Measurements from ENCODE around the gene NAP1L1.
A peak's percentile ranks its signal among the peaks of the same experiment; 100 is the strongest.

NAP1L1 gene

GRCh38 chr12:76020731-76021672 lies 63.5 kb downstream of the NAP1L1 start:
- DNase-seq (ENCODE audit: low read depth), result peak; percentile 97

DNA sequence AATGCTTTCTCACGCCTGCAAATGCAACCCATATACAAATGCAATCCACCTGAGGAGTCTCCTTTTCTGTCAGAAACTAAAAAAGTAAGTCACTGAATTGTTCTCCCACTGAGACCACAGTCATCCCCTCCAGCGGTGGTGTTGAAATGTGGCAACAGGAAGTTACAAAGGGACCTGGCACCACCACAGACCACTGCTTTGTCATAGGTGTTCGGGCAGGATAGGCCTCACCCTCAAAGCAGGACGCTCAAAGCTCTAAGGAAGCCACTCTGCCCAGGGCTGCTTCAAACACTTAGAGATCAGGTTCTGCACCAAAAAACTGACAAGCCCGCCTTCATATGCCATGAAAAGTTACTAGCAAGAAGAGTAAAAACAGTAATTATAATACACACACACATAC lies 64.2 kb downstream of the NAP1L1 start:
- peak; percentile 73 for DNase-seq (ENCODE audit: low read depth)

DNA sequence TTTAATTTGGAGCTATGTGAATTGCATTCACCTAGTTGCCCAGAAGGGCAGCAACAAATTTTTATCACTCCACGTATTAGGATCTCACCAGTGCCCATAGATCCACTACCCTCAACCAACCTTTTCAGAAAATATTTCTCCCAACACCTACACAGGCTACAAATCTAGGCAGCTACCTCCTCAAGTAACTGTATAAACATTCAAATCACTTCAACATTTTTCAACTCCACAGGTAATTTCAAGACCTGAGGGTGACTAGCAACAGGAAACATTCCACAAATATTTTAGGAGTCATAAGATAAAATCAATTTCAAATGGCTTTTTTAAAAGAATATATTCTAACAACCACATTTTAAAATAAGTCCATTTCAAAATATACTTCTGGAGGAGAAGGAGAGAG lies 65.8 kb downstream of the NAP1L1 start:
- DNase-seq (ENCODE audit: low read depth), result no peak

DNA sequence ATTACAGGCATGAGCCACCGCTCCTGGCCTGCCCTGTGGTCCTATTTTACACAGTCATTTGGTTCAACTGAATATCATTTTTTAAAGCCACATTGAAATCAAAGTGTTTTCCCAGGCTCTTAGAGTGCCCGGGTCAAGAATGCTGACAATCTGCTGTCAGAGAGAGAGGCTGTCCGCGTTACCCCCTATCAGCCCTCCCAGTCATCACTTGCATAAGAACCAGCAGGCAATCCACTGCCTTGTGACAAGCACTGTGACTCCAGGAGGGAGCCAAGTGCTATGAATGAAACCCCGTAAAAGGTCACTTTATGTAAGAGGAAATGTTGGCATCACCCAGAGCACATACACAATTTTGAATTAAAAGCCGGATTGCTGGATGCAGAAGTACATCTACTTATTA lies 66.4 kb downstream of the NAP1L1 start:
- DNase-seq (ENCODE audit: low read depth), result no peak

DNA sequence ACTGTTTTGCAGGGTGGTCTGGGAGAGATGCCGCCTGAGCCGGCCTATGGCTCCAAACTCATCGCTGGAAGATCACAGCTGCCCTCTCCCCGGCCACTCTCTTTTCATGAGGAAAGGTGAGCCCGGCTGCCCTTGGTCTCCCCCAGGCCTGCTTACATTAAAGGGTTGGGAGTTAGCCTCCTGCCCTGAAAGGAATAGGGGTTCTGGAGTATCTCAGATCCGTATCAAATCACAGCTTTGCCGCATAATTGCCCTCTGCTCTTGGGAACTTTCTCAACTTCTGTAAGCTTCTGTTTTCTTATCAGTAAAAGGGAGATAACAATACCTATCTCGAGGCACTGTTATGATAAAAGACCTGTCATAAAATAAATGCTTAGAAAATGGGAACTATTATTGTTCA lies 70.5 kb downstream of the NAP1L1 start:
- DNase-seq (ENCODE audit: low read depth), result no peak

DNA sequence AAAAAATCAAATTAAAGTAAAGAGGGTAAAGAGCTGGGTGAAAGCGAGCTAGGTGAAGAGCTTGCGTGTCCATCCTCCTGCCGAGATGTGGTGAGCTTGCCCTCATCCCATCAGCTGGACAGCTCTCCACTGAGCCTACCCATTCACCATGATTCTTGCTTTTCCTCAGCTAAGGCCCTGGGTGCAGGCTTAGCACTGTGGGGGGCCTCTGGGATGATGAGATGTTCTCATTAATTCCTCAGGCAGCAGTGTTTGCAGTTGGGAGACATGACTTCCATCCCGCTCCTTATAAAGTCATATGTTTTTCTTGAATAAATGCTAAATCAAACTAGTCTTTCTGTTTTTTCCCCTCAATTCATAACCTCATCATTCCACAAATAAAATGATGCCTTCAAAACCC lies 70.9 kb downstream of the NAP1L1 start:
- no peak for DNase-seq (ENCODE audit: low read depth)

GRCh38 chr12:76012644-76013043 lies 71.8 kb downstream of the NAP1L1 start:
- no peak for DNase-seq (ENCODE audit: low read depth)

DNA sequence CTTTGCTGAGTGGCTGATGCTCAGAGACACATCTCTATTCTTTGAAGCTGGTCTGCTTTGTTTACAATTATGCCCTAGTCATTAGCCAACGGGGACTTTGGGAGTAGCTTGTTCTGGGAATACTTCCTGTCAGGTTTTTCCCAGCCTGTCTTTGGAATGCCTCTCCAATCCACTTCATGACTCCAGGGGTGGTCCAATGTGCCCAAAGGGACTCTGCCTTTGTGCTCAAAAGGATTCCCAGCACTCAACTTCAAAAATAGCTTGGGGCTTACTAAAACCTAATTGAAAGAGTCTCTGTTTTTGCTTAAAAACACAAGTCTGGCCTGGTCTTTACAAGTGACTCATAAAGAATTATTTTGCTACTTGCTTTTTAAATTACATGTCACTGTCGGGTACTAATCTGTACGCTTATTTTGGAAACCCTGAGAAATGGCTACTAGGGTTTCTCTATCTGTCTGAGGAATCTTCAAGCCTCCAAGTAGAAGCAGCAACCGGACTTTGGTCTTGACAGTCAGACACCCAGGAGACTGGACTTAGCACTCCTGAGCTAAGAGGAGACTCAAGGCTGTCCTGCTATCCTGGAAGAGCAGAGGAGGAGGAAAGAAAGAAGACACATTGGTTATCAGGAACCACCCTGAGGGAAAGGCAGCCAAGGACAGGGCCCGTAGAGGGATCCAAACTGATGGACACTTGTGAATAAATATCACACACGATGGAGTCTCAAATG lies 73.6 kb downstream of the NAP1L1 start:
- no peak for DNase-seq (ENCODE audit: low read depth)

GRCh38 chr12:76008428-76008827 lies 76.1 kb downstream of the NAP1L1 start:
- DNase-seq (ENCODE audit: low read depth), result no peak

GRCh38 chr12:76007640-76008039 lies 76.8 kb downstream of the NAP1L1 start:
- no peak for DNase-seq (ENCODE audit: low read depth)

DNA sequence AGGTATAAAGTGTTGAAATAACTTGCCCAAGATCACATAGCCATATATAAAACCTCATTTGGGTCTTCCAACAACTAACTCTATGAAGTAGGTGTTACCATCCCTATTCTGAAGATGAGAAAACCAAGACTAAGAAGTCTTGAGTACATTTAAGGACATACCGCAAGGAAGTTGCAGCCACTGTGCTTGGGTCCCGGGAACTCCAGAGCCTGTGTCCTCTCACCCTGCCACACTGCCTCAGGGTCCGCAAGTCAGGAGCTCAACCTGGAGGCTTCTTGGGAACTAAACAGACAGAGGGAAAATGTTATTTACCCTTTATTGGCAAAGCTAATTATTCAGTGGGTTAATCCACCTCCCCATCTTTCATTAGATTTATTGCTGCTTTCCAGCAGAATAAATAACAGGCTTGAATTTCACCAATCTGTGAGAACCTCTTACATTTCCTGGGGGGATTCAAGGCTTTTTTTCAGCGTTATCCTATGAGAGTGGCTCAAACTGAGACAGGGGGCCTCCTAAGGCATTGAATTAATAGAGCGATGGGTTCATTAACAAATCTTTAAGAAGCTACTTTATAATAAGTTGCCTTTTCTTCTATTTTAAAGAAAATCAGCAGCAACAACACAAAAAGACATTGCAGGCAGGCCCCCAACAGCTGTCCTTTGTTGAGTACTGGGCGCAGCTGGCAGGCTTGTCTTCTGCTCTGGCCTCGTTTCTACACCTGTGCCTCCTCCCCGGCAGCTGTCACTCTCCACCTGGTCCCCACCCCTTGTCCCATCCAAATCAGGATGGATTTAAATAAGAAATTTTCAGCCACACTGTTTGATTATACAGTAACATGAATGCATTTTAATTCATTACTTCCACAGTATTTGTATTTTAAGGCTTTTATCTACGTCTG lies 78.2 kb downstream of the NAP1L1 start:
- no peak for DNase-seq (ENCODE audit: low read depth)

- DNase-seq (ENCODE audit: low read depth), result no peak
Measured at GRCh38 chr12:76003355-76003638, 81.2 kb downstream of the NAP1L1 start.

DNA sequence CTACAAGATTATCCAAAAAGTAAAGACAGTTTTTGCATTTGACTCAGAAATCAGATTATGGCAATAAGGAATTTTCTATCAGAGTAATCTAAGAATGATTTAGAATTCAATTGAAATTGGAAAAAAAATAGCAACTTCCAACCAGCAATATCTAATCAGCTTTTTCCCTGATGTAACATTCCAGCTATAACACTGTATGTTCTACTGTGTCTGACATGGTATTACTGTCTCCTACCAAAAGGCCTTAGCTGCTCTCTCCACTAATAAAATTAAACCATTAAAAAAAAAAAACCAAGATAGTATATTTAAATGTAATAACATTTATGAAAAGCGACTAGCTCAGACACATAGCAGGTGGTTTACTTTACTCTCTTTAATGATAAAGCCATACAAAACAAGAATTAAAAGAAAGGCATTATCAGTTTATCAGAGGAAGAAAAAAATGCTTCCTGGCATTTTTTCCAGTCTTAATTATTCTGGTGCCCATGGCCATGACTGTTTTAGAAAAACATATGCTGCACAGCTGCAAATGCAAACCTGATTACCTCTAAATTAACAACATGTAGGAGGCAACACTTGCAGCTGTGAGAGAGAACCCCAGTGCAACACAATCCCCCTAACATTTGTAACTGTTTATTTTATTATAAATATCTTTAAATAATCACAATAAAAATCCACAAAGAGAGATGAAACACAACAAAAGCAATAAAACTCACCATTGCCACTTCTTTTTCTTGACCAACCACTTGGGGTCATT lies 81.7 kb downstream of the NAP1L1 start:
- no peak for DNase-seq (ENCODE audit: low read depth)

- no peak for DNase-seq (ENCODE audit: low read depth)
Measured at GRCh38 chr12:75998292-75999063, 86.0 kb downstream of the NAP1L1 start.

DNA sequence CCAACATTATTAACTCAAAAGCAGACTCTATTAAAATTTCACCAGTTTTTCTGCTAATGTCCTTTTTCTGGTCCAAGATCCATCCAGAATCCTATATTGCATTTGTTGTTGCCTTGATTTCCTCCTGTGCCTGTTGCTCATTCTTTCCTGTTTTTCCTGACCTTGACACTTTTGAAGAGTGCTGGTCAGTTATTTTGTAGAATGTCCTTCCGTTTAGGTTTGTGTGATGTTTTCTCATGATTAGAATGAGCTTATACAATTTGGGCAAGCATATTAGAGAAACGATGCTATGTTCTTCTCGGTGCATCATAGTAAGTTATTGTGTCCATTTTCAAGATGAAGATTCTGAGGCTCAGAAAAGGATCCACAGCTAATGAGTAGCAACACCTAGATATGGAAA lies 86.8 kb downstream of the NAP1L1 start:
- no peak for DNase-seq (ENCODE audit: low read depth)

DNA sequence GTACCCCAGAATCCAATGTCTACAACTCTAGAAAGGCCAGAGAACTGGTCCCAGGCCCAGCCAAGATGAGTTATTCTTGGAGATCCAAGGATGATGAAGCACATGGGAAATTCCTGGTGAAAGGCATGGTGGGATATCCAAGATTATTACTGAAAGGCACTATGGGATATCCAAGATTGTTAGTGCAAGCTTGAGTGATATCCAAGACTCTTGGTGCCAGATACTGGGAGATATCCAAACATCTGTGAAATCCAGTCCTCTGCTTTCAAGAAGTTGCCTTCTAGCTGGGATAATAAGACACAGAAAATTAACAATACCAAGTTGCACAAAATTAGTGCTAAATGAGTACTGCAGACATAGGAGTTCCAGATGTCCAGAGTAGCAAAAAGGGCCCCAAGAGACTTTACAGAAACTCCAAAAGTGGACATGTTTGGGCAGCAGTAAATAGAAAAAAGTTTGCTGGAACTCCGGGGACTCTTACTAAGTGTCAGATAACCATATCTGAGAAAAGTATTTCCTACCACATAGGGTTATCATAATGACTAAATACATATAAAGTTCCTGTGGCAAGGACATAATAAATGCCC lies 87.5 kb downstream of the NAP1L1 start:
- DNase-seq (ENCODE audit: low read depth), result no peak

GRCh38 chr12:75995691-75996090 lies 88.8 kb downstream of the NAP1L1 start:
- DNase-seq (ENCODE audit: low read depth), result no peak

GRCh38 chr12:75994069-75994740 lies 90.3 kb downstream of the NAP1L1 start:
- no peak for DNase-seq (ENCODE audit: low read depth)

GRCh38 chr12:75991753-75992152 lies 92.7 kb downstream of the NAP1L1 start:
- DNase-seq (ENCODE audit: low read depth), result no peak

Data from HS-5 (cell line).